Psoas muscle (tissue), 7 donors: ENCODE data around the gene TIGIT. TPM values are rescaled to one million over a fixed set of nuclear protein-coding genes. Genes with fewer than 3 reads are reported as not detected.

ENCODE experiments used
- polyA plus RNA-seq, 3 donors: library from polyadenylated mRNA; stranded (reverse); fragments of 200-250 nt; gene quantifications; one replicate each; pipeline ENCODE4 v1.2.3, GENCODE V29; 2013
- total RNA-seq, 4 donors: library from RNA; stranded (reverse); fragmentation: NEBNext Ultra II Directional in 2 of 4; extraction: Animal tissue kit (Norgen Biotek cat#: 25700) in 2 of 4; gene quantifications; one replicate each; pipeline versions ENCODE4 v1.2.1 to v1.2.4, GENCODE V29; 2021 to 2023
- donor health status: healthy with polysubstance abuse.
- donor health status: DM: no; HTN: no; CAD: no; lungs with moderate emphysema.
- donor health status: Bipolar disorder and iron deficiency.
- donor health status: healthy.
- donor health status: DM: no; HTN: no; CAD: no.
- donor health status: DM: no; HTN: no; CAD: no.
- donor health status: DM: yes; HTN: yes; CAD: no.

The TIGIT gene
- total and polyA plus RNA-seq, 7 donors = 0.03 to 0.46 (median 0.07) TPM; not detected in 2

Other genes starting within 250 kb of the TIGIT start
- 1 to 10 TPM in 1 of 4 donors, under 1 TPM in 3; 0.54 to 1.2 (median 0.78) TPM for gene CCDC191, start 237.5 kb upstream of the TIGIT start, total RNA-seq
- gene CCDC191, start 237.5 kb upstream of the TIGIT start, polyA plus RNA-seq = under 1 TPM; 0.34 to 0.96 (median 0.65) TPM
- gene QTRT2, start 237.3 kb upstream of the TIGIT start, total RNA-seq = 1 to 10 TPM; 7.4 to 9.6 (median 8.0) TPM
- gene QTRT2, start 237.3 kb upstream of the TIGIT start, polyA plus RNA-seq = 10 to 100 TPM in 1 of 3 donors, 1 to 10 TPM in 2; 3.4 to 10.8 (median 8.8) TPM
- not detected for gene DRD3, start 115.0 kb upstream of the TIGIT start, total RNA-seq
- gene DRD3, start 115.0 kb upstream of the TIGIT start, polyA plus RNA-seq = not detected
- gene ZNF80, start 56.5 kb upstream of the TIGIT start, total RNA-seq = not detected
- gene ZNF80, start 56.5 kb upstream of the TIGIT start, polyA plus RNA-seq = not detected